Measurements from ENCODE around the gene KRT74.

KRT74 gene

DNA sequence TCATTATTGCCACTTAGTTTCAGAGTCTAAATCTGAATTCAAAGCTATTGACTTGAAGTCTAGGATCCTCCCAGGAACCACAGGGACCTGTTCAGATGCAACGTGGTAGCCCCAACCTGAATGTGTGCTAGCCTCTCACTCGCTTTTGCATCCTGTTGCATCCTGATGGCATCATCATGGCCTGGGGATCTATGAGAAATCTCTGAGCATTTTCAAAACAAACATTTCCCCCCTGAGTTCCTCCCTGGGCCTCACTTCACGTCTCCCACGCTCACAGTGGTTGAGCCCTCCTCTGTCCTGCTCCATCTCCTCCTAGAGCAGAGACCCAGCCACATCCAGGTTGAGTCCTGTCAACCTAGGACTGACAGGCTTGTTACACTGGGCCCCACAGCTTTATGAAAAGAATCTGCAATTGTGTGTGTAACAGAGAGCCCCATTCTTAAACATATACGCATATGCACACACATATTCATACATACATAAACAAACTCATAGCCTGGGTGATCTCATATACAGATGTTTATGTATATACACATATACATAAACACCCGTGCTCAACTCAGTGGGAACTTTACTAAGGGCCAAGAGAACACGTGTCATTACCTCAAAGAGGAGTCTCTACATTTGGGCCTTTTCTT lies 33.1 kb upstream of the KRT74 start:
- TF ChIP-seq, protein P1, sequence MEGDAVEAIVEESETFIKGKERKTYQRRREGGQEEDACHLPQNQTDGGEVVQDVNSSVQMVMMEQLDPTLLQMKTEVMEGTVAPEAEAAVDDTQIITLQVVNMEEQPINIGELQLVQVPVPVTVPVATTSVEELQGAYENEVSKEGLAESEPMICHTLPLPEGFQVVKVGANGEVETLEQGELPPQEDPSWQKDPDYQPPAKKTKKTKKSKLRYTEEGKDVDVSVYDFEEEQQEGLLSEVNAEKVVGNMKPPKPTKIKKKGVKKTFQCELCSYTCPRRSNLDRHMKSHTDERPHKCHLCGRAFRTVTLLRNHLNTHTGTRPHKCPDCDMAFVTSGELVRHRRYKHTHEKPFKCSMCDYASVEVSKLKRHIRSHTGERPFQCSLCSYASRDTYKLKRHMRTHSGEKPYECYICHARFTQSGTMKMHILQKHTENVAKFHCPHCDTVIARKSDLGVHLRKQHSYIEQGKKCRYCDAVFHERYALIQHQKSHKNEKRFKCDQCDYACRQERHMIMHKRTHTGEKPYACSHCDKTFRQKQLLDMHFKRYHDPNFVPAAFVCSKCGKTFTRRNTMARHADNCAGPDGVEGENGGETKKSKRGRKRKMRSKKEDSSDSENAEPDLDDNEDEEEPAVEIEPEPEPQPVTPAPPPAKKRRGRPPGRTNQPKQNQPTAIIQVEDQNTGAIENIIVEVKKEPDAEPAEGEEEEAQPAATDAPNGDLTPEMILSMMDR (IDR thresholded peaks at IDR 0.05; ENCODE audit: insufficient read depth, low read length, poor library complexity, severe bottlenecking), result no peak
- DNase-seq (ENCODE audit: extremely low read depth, insufficient read length), result no peak
- Histone ChIP-seq H3K36me3 (ENCODE audit: control insufficient read depth, insufficient read depth, low read length) (no peaks in the 10 kb centered on the region), H3K27me3 (replicated peaks; ENCODE audit: control insufficient read depth, insufficient read depth, low read length) (peaks cover 1% of the 10 kb centered on the region), H3K4me3 (replicated peaks; ENCODE audit: low read depth, low read length) (no peak overlapping the region)

DNA sequence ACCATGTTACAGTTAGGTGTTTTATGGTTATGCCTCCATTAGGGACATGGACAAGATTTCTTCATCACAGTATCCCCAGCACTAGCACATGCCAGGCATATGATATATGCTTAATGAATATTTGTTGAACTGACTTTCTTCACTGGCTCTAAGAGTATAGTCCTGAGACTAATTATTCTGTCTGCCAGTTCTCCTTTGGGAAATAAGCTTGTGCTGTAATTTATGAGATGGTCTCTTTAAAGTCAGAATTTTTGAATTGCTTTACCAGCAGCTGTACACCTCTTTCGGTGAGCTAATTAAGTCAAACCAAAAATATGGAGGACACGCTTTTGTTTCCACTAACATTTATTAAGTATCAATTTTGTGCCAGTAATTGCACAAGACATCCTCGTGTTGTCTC lies 32.5 kb upstream of the KRT74 start:
- H3K36me3 ChIP-seq (ENCODE audit: control insufficient read depth, insufficient read depth, low read length), result no peaks in the 10 kb centered on the region
- H3K27me3 ChIP-seq (replicated peaks; ENCODE audit: control insufficient read depth, insufficient read depth, low read length), result peaks cover 1% of the 10 kb centered on the region
- no peak overlapping the region for H3K4me3 ChIP-seq (replicated peaks; ENCODE audit: low read depth, low read length)
- DNase-seq (ENCODE audit: extremely low read depth, insufficient read length), result no peak
- TF ChIP-seq, protein P1 (IDR thresholded peaks at IDR 0.05; ENCODE audit: insufficient read depth, low read length, poor library complexity, severe bottlenecking), result no peak

DNA sequence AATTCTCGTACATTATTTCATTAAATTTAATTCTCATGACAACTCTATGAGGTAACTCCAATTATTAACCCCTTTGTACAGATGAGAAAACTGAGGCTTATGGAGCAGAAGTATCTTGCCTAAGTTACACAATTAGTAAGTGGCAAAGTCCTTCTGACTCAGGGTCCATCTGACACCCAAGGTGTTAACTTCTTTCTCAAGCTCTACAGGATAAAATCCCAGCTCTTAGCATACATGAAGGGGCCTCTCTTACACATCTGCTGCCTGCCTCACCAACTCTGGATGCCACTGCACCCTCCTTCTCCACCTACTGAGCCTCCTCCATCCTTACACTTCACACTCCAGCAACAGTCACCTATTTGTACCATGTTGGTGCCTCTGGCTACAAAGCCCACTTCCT lies 31.9 kb upstream of the KRT74 start:
- no peak for DNase-seq (ENCODE audit: extremely low read depth, insufficient read length)
- TF ChIP-seq, protein P1 (IDR thresholded peaks at IDR 0.05; ENCODE audit: insufficient read depth, low read length, poor library complexity, severe bottlenecking), result no peak
- Histone ChIP-seq H3K36me3 (ENCODE audit: control insufficient read depth, insufficient read depth, low read length) (no peaks in the 10 kb centered on the region), H3K27me3 (replicated peaks; ENCODE audit: control insufficient read depth, insufficient read depth, low read length) (no peaks in the 10 kb centered on the region; the same call in none of the 2 replicates), H3K4me3 (replicated peaks; ENCODE audit: low read depth, low read length) (no peak overlapping the region)

DNA sequence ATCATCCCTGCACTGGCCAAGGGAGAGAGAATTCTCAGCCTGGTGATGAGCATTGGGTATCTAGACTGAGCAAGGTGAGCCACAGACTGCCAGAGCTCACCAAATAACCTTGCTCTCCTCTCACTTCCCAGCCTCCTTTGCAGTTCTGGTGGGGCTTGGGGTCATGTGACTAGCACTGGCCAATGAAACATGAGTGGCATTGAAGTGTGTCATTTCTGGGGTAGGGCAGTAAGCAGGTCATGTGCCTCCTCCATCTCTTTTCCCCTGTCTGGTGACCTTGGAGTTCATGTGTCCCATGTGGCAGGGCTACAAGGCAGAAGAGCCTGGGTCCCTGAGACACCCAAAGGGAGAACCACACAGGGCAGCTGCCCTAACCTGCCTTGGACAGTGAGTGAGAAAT lies 31.2 kb upstream of the KRT74 start:
- no peak overlapping the region for H3K4me3 ChIP-seq (replicated peaks; ENCODE audit: low read depth, low read length)
- no peaks in the 10 kb centered on the region for H3K36me3 ChIP-seq (ENCODE audit: control insufficient read depth, insufficient read depth, low read length)
- no peaks in the 10 kb centered on the region; the same call in 1 of the 2 replicates for H3K27me3 ChIP-seq (replicated peaks; ENCODE audit: control insufficient read depth, insufficient read depth, low read length)
- DNase-seq (ENCODE audit: extremely low read depth, insufficient read length), result no peak
- TF ChIP-seq, protein P1 (IDR thresholded peaks at IDR 0.05; ENCODE audit: insufficient read depth, low read length, poor library complexity, severe bottlenecking), result no peak

- Histone ChIP-seq H3K27me3 (replicated peaks; ENCODE audit: control insufficient read depth, insufficient read depth, low read length) (no peaks in the 10 kb centered on the region; the same call in 1 of the 2 replicates), H3K36me3 (ENCODE audit: control insufficient read depth, insufficient read depth, low read length) (no peaks in the 10 kb centered on the region), H3K4me3 (replicated peaks; ENCODE audit: low read depth, low read length) (no peak overlapping the region)
- DNase-seq (ENCODE audit: extremely low read depth, insufficient read length), result no peak
- TF ChIP-seq, protein P1 (IDR thresholded peaks at IDR 0.05; ENCODE audit: insufficient read depth, low read length, poor library complexity, severe bottlenecking), result no peak
Measured at GRCh38 chr12:52603314-52603713, 29.7 kb upstream of the KRT74 start.

DNA sequence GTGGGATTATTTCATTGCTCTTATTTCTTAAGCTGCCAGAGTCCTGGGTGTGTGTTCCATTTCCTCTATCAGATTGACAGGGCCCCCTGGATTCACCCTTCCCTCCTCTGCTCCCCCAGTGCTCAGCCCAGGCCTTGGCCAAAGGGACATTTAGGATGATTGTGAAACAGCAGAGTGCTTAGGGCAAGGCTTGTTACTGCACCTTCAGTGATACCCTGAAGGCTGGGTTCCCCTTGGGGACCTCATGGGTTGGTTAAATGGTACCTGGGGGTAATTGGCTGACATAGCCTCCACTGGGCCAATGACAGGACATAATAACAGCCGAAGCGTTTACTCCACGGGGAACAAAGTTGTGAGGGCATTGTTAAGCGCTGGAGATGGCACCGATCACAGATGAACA lies 28.9 kb upstream of the KRT74 start:
- TF ChIP-seq, protein P1 (IDR thresholded peaks at IDR 0.05; ENCODE audit: insufficient read depth, low read length, poor library complexity, severe bottlenecking), result no peak
- Histone ChIP-seq H3K36me3 (ENCODE audit: control insufficient read depth, insufficient read depth, low read length) (no peaks in the 10 kb centered on the region), H3K4me3 (replicated peaks; ENCODE audit: low read depth, low read length) (no peak overlapping the region), H3K27me3 (replicated peaks; ENCODE audit: control insufficient read depth, insufficient read depth, low read length) (no peaks in the 10 kb centered on the region; the same call in 1 of the 2 replicates)
- DNase-seq (ENCODE audit: extremely low read depth, insufficient read length), result no peak

Data from GM06990 (cell line).